GM18505 (cell line): ENCODE data around the gene TMEM171.

Experiments used
- ATAC-seq: cut with Tn5 transposase; IDR thresholded peaks from one replicate; pipeline ENCODE4 v1.9.1; 2021; ENCODE audit not compliant: unreplicated experiment
- POLR2A ChIP-seq: IDR thresholded peaks from 4 replicates; pipeline ENCODE4 v1.6.1; 2011; ENCODE audit warnings: borderline replicate concordance; ENCODE audit not compliant: insufficient read depth, insufficient read length; ENCODE audit errors: extremely low read depth

Gene TMEM171

GRCh38 chr5:73120222-73121118 lies at the start of gene TMEM171:
Gene TMEM171 (plus strand): TSS chr5:73120575. CDS start chr5:73123374, 2,799 bp downstream.
- no peak for TF ChIP-seq POLR2A
- ATAC-seq = no peak

DNA sequence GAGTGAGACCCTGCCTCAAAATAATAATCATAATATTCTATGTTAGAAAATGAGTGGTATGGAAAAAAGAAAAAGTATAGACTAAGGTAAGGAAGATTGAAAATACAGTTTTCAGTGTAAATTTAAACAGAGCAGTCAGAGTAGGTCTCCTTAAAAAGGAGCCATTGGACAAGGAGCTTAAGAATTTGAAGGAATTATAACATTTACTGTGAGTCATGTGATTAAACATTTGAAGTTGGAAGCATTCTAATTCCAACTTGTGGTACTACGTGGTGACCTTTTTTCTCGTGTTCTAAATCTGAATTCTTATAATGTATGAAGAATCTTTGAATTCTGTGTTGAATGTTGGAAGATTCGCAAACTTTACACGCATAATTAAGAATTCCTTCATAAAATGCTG lies 39.3 kb upstream of the TMEM171 start:
- no peak for TF ChIP-seq POLR2A
- ATAC-seq = no peak

- no peak for TF ChIP-seq POLR2A
- ATAC-seq = no peak
Observed at GRCh38 chr5:73088026-73088425, 32.3 kb upstream of the TMEM171 start.

DNA sequence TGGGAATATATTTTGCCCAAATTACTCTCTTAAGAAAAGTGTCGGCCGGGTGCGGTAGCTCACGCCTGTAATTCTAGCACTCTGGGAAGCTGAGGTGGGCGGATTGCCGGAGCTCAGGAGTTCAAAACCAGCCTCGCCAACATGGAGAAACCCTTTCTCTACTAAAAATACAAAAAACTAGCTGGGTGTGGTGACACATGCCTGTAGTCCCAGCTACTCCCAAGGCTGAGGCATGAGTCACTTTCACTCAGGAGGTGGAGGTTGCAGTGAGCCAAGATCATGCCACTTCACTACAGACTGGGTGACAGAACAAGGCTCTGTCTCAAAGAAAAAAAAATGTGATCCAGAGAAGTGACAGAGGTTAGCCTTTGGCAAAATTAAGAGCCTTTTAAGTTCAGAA lies 26.4 kb upstream of the TMEM171 start:
- ATAC-seq = no peak
- no peak for TF ChIP-seq POLR2A

- ATAC-seq = no peak
- no peak for TF ChIP-seq POLR2A
Observed at GRCh38 chr5:73094415-73094814, 26.0 kb upstream of the TMEM171 start.

DNA sequence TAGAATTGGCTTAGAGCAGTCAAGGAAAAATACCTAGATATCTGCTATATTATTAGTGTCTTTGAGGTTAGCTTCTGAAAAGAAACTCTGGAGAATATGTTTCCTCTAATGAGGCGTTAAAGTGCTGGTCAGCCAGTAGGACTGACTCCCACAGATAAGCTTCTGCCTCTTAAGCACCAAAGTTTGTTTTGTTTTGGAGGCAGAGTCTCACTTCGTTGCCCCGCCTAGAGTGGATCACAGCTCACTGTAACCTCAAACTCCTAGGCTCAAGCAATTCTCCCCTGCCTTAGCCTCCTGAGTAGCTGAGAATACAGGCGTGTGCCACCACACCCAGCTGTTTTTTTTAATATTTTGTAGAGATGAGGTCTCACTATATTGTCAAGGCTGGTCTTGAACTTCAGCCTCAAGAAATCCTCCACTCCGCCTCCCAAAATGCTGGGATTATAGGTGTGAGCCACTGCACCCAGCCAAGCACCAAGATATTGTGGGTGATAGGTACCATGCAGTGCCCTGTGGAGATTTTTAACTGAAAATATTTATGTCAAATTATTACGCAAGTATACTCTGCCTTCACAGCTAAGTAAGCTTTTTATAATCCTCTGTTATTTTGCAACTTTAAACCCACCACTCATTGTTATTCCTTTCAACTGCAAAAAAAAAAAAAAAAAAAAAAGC lies 24.7 kb upstream of the TMEM171 start:
- no peak for ATAC-seq

GRCh38 chr5:73096239-73096575 lies 24.2 kb upstream of the TMEM171 start:
- no peak for TF ChIP-seq POLR2A
- no peak for ATAC-seq

More for the DNA sequence above, 24.7 kb upstream of the TMEM171 start:
- no peak for TF ChIP-seq POLR2A

- ATAC-seq = no peak
- TF ChIP-seq POLR2A = no peak
Observed at GRCh38 chr5:73097740-73098139, 22.6 kb upstream of the TMEM171 start.

GRCh38 chr5:73100109-73100508 lies 20.3 kb upstream of the TMEM171 start:
- TF ChIP-seq POLR2A = no peak
- no peak for ATAC-seq

DNA sequence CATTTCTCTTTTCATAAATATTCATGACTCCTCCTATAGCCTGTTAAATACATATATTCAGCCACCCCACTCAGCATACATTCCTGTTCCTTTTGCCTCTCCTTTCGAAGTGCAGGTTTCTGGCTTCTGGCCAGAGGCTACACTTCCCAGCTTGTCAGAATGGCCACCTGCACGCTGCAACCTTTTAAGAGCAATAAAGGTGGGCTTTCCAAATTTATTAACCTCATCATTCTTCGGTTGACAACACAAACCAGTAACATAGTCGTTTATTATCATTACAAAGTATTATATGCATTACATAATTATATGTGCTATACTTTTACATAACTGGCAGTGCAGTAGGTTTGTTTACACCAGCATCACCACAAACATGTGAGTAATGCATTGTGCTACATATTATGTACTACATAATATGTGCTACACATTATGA lies 16.5 kb upstream of the TMEM171 start:
- ATAC-seq = no peak
- no peak for TF ChIP-seq POLR2A

DNA sequence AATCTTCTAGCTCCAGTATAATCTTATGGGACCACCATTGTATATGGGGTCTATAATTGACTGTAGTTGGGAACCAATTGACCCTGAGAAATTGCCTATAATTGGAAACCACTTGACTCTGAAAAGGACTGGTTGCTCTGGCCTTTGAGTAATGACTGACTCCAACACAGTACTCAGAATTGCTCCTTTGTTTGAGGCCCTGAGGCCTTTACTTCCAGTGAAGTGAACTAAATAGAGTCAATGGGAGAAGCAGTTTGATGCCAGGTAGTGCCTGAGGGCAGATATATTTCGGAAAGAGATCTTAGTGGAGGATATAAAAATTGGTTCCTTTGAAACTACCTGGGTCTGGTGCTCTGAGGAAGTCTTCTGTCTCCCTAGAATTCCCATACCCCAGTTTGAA lies 16.0 kb upstream of the TMEM171 start:
- TF ChIP-seq POLR2A = no peak
- ATAC-seq = no peak

- ATAC-seq = no peak
- no peak for TF ChIP-seq POLR2A
Observed at GRCh38 chr5:73106335-73106734, 14.0 kb upstream of the TMEM171 start.

- TF ChIP-seq POLR2A = no peak
- no peak for ATAC-seq
Observed at GRCh38 chr5:73110190-73110589, 10.2 kb upstream of the TMEM171 start.

DNA sequence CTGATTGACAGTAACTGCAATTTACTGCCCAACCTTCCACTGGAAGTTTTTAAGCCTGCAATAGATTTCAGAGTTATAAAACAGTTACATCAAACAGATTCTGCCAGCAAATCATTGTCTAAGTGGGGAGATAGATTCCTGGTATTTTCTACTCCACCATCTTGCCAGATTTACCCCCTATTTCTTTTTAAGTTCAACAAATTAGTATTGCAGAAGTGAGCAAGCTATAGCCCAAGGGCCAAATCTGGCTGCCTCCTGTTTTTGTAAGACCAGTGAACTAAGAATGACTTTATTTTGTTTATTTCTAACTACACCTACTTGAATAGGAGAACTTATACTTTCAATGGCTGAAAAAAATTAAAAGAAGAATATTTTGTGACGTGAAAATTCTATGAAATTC lies 8.8 kb upstream of the TMEM171 start:
- TF ChIP-seq POLR2A = no peak
- no peak for ATAC-seq

GRCh38 chr5:73112359-73112758 lies 8.0 kb upstream of the TMEM171 start:
- no peak for TF ChIP-seq POLR2A
- ATAC-seq = no peak

- TF ChIP-seq POLR2A = no peak
- no peak for ATAC-seq
Observed at GRCh38 chr5:73114044-73114688, 6.2 kb upstream of the TMEM171 start.
